ENCODE results near the gene ELMO2. TPM values are rescaled to one million over a fixed set of nuclear protein-coding genes. Genes with fewer than 3 reads are reported as not detected.

Gene ELMO2
- total RNA-seq, 1 donor from 2014 or later = 62.4 TPM

DNA sequence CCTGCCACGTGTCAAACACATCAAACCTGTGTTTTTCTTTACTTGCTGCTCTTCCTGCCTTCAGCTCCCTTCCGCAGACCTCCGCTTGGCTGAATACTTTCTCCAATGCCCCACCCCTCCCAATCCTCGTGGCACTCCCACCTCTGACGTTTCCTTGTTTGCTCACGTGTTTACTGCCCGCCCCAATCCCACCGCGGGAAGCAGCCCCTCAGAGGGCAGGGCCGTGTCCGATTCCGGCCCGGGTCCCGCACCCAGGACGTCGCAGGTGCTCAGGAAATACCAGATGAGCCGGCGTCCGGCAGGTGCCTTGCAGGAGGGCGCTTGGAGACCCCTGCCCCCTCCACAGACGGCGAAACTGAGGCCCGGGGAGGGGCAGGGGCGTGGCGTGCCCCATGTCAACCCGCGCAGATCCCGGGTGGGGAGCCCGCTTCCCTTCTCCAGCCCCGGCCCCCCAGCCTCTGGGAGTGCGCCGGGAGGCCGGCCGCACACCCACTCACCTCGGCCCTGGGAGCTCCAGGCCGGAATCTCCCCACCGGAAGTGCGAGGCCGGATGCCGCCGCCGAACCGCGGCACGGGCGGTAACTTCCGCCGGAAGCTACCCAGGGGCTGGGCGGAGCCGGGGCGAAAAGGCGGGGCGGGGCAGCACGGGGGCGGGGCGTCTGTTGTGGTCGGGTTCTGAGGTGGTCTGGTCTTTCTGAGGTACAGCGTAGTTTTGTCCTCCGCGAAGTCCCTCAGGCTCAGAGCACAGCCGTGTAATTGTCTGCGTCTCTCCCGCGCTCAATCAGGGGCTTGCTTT is 42.3 kb downstream of the ELMO2 start:
- Mint-ChIP-seq H3K36me3 (ENCODE audit: low read depth) (peaks cover 2% of the 10 kb centered on the region), H3K4me1 (peaks cover 26% of the 10 kb centered on the region), H3K9me3 (no peaks in the 10 kb centered on the region), H3K27me3 (ENCODE audit: low read depth) (no peaks in the 10 kb centered on the region), H3K4me3 (peak overlapping the region; percentile 90), H3K27ac (ENCODE audit: unreplicated experiment) (peak overlapping the region; percentile 76)
- DNase-seq (ENCODE audit: low read depth, low spot score) = peak; percentile 84
- TF ChIP-seq, protein P1, sequence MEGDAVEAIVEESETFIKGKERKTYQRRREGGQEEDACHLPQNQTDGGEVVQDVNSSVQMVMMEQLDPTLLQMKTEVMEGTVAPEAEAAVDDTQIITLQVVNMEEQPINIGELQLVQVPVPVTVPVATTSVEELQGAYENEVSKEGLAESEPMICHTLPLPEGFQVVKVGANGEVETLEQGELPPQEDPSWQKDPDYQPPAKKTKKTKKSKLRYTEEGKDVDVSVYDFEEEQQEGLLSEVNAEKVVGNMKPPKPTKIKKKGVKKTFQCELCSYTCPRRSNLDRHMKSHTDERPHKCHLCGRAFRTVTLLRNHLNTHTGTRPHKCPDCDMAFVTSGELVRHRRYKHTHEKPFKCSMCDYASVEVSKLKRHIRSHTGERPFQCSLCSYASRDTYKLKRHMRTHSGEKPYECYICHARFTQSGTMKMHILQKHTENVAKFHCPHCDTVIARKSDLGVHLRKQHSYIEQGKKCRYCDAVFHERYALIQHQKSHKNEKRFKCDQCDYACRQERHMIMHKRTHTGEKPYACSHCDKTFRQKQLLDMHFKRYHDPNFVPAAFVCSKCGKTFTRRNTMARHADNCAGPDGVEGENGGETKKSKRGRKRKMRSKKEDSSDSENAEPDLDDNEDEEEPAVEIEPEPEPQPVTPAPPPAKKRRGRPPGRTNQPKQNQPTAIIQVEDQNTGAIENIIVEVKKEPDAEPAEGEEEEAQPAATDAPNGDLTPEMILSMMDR (conservative IDR thresholded peaks at IDR 0.05) = no peak

DNA sequence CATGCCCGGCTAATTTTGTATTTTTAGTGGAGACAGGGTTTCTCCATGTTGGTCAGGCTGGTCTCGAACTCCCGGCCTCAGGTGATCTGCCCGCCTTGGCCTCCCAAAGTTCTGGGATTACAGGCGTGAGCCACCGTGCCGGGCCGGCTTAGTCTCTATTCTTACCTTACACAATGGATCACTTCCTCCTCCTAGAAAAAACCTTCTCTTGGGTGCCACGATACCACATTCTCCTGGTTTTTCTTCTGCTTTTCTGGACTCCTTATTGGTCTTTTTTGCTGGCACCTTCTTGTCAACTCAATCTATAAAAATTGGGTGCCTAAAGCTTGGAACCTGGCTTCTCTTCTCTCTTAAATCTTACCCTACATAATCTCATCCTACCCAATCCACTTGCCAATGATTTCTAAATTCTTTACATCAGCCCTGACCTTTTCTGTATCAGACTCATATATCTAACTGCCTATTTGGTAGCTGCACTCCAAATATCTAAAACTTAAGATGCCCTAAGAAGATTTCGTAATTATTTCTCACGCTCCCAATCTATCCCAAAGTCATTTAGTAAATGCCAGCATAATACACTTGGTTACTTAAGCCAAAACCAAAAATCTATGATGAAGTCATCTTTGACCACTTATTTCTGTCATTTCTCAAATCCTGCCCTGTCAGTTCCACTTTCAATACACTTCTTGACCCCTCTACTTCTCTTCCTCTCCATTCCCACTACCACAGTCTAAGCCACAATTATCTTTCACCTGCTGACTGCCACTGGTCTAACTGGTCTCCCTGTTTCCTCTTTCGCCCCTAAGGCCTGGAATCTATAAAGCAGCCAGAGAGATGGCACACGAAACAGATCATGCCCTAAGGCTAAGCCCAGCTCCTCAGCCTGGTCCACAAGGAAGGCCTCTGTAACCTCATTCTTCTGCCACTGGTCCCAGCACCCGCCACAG is 43.2 kb downstream of the ELMO2 start:
- peaks cover 2% of the 10 kb centered on the region for H3K36me3 Mint-ChIP-seq (ENCODE audit: low read depth)
- no peak for DNase-seq (ENCODE audit: low read depth, low spot score)
- no peaks in the 10 kb centered on the region for H3K9me3 Mint-ChIP-seq
- TF ChIP-seq, protein P1 (conservative IDR thresholded peaks at IDR 0.05) = no peak
- peak overlapping the region; percentile 23 for H3K27ac Mint-ChIP-seq (ENCODE audit: unreplicated experiment)
- peak overlapping the region; percentile 90 for H3K4me3 Mint-ChIP-seq
- no peaks in the 10 kb centered on the region for H3K27me3 Mint-ChIP-seq (ENCODE audit: low read depth)
- H3K4me1 Mint-ChIP-seq = peaks cover 28% of the 10 kb centered on the region

DNA sequence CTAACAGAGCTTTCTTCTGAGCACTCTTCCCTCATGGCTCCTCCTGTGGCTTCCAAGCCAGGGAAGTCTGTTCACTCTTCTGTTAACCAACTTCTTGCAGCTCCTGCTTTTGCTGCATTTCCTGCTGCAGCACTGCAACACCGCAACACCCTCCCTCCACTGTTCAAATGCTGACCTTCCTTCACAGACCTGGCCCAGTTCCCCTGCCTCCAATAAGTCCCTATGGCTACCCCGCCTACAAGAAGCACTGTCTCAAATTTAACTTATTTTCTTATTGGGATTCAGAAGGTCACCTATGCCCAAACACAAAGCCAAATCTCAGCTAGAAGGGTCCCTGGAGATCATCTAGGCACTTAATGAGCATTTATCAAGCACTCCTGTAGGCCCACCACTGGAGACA is 44.6 kb downstream of the ELMO2 start:
- Mint-ChIP-seq H3K27me3 (ENCODE audit: low read depth) (no peaks in the 10 kb centered on the region), H3K9me3 (no peaks in the 10 kb centered on the region), H3K27ac (ENCODE audit: unreplicated experiment) (no peak overlapping the region), H3K36me3 (ENCODE audit: low read depth) (no peaks in the 10 kb centered on the region), H3K4me1 (peaks cover 28% of the 10 kb centered on the region), H3K4me3 (peak overlapping the region; percentile 23)
- TF ChIP-seq, protein P1 (conservative IDR thresholded peaks at IDR 0.05) = no peak
- DNase-seq (ENCODE audit: low read depth, low spot score) = no peak

DNA sequence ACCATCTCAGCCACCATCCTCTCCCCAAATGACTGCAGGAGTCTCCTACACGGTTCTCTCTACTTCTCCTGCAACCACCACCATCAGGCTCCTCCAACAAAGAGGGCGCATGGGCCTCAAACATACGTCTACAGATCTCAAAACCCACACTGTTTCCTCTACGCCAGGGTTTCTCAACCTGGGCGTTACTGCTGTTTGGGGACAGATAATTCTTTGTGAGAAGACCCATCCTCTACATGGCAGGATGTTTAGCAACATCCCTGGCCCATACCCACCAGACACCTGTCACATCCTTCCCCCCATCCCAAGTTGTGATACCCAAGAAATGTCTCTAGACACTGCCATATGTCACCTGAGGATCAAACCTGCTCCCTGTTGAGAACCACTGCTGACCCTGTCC is 45.0 kb downstream of the ELMO2 start:
- no peaks in the 10 kb centered on the region for H3K27me3 Mint-ChIP-seq (ENCODE audit: low read depth)
- H3K36me3 Mint-ChIP-seq (ENCODE audit: low read depth) = no peaks in the 10 kb centered on the region
- no peaks in the 10 kb centered on the region for H3K9me3 Mint-ChIP-seq
- no peak for DNase-seq (ENCODE audit: low read depth, low spot score)
- TF ChIP-seq, protein P1 (conservative IDR thresholded peaks at IDR 0.05) = no peak
- H3K27ac Mint-ChIP-seq (ENCODE audit: unreplicated experiment) = no peak overlapping the region
- H3K4me1 Mint-ChIP-seq = peaks cover 28% of the 10 kb centered on the region
- H3K4me3 Mint-ChIP-seq = no peak overlapping the region

DNA sequence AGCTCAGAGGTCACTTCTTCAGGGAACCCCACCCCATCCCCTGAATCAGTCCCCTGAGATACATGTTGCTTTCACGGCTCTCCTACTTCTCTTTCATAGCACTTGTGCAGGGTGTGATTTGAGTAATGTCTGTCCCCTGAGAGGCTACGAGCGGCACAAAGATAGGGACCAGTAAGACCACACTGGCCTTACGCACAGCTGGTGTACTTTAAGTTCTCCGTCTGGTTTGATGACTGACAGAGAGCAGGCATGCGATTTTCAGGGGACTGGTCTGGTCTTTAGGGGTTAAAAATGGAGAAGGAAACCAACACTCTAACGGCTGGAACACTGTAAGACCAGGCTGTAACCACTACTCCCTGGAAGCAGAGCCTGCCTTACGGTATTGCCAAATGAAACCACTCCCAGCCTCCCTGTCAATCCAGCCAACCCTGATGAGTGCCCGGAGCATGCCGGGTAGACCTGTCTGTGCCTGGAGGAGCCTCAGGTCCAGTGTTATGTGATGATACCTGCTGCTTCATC is 47.1 kb downstream of the ELMO2 start:
- no peaks in the 10 kb centered on the region for H3K27me3 Mint-ChIP-seq (ENCODE audit: low read depth)
- DNase-seq (ENCODE audit: low read depth, low spot score) = no peak
- peaks cover 19% of the 10 kb centered on the region for H3K4me1 Mint-ChIP-seq
- peak overlapping the region; percentile 68 for H3K27ac Mint-ChIP-seq (ENCODE audit: unreplicated experiment)
- H3K9me3 Mint-ChIP-seq = no peaks in the 10 kb centered on the region
- H3K4me3 Mint-ChIP-seq = peak overlapping the region; percentile 34
- TF ChIP-seq, protein P1 (conservative IDR thresholded peaks at IDR 0.05) = no peak
- no peaks in the 10 kb centered on the region for H3K36me3 Mint-ChIP-seq (ENCODE audit: low read depth)

Data from neural crest cell (in vitro differentiated cells).